Frontal cortex (tissue), 4 donors: Measurements from ENCODE around the gene UBAC2. TPM values are rescaled to one million over a fixed set of nuclear protein-coding genes. Genes with fewer than 3 reads are reported as not detected.
"Not testable (repeated sequence)": the region's sequence is repeated elsewhere in the genome, so short reads cannot be mapped to it uniquely, and the experiment has no call there.

ENCODE experiments used
- DNase-seq, 2 donors: peaks; one replicate each; pipeline ENCODE4 v3.0.0; 2012; ENCODE audit warnings: low spot score in 2 of 2
- FAIRE-seq: peaks from 2 replicates; lab custom pipeline; 2012; peaks lifted over from hg19 to GRCh38; lab: Jason Lieb, UNC
- total RNA-seq: library from RNA; depleted of rRNA; stranded (reverse); fragments of >200 nt; gene quantifications from one replicate; pipeline ENCODE4 v1.2.3, GENCODE V29; 2014
- donor health status: control.
- donor health status: control.
- donor health status: control.

Gene UBAC2
- total RNA-seq, 1 donor from 2014 or later, result 42.4 TPM

- DNase-seq (no peak), FAIRE-seq (no peak)
These were observed 195.8 kb downstream of the UBAC2 start for GRCh38 chr13:99396446-99396845.

DNA sequence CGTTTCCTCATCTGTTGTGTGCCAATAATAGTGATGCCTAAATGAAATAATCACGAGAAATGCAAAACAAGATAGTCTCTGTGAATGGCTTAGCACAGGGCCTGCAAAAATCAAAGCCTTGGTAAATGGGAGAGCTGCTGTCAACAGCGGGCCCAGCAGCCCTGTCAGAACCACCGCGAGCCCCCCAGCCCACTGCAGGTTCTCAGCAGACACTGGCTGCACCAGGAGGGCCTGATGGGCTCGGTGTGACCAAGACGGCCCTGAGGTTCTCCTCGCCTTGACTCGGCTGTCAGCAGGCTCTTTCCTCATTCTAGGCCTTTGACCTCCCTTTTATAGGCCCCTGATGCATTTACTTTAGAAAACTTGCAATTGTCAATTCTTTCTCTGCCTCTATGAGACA lies 197.4 kb downstream of the UBAC2 start:
- FAIRE-seq (no peak), DNase-seq (no peak)

- no peak for FAIRE-seq
- no peak for DNase-seq
These were observed 198.4 kb downstream of the UBAC2 start for GRCh38 chr13:99398916-99399622.

DNA sequence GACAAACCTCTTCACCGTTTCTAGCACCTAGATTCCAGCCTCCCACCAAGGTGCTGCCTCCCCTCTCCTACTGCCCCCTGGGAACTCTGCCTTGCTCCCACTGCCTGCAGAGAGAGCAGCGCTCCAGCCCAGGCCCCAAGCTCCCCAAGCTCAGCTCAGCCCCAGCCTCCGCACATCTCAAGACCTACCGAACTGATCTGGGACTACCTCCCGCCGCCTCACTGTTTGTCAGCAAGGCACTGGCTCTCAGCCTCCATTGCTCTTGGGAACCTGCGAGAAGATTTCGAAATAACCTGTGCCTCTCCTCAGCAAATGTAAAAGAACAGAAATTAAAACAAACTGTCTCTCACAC lies 198.9 kb downstream of the UBAC2 start:
- no peak for DNase-seq
- FAIRE-seq, result no peak

GRCh38 chr13:99403458-99403971 lies 202.9 kb downstream of the UBAC2 start:
- FAIRE-seq, result no peak

GRCh38 chr13:99404005-99404755 lies 203.5 kb downstream of the UBAC2 start:
- FAIRE-seq, result no peak
- no peak for DNase-seq

More at GRCh38 chr13:99403458-99403971, 202.9 kb downstream of the UBAC2 start:
- no peak for DNase-seq

- no peak for DNase-seq
- FAIRE-seq, result no peak
These were observed 205.3 kb downstream of the UBAC2 start for GRCh38 chr13:99405966-99406365.

DNA sequence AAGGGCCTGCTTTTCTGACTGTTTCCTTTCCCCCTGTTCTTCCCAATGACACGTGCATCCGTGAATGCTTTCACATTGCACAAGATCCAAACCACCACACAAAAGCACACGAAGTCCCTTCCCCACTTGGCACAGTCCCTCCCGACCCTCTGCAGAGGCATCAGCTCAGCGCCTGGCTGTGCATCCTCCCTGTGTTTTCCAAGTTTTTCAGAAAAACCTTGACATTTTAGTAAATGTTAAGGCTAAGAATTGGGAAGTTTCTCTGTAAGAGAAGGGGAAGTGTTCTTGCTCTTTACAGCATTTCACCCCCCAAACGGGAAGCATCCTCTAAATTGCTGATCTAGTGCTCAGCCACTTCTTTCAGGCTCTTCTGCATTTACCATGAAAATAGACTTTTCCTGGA lies 206.1 kb downstream of the UBAC2 start:
- FAIRE-seq (no peak), DNase-seq (no peak)

DNA sequence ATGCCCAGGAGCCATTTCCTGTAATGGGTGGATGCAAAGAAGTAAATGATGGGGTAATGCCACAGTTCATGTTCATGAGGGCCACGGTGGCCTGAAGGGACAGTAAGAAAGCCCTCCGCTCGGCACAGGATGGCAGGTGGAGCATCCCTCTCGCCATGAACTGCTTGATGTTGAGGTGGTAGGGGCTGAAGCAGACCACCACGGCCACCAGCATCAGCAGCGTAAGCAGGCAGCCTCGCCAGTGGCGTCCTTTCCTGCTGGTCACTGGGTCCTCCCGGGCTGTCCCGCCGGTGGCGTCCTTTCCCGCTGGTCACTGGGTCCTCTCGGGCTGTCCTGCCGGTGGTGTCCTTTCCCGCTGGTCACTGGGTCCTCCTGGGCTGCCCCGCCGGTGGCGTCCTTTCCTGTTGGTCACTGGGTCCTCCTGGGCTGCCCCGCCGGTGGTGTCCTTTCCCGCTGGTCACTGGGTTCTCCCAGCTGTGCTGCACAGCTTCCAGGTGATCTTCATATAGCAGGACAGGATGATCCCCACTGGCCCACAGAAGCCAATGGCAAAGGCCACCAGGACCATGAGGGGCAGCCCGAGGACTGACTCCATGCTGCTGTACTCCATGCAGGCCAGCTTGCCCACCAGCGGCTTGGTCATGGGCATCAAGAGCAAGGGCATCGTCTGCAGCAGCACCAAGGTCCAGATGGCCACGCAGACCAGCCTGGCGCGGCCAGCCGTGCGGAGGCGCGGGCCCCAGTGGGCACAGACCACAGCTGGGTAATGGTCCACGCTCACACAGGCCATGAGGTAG lies 207.4 kb downstream of the UBAC2 start:
- FAIRE-seq (no peak), DNase-seq (no peak)

- DNase-seq (no peak), FAIRE-seq (no peak)
These were observed 208.0 kb downstream of the UBAC2 start for GRCh38 chr13:99408703-99409000.

DNA sequence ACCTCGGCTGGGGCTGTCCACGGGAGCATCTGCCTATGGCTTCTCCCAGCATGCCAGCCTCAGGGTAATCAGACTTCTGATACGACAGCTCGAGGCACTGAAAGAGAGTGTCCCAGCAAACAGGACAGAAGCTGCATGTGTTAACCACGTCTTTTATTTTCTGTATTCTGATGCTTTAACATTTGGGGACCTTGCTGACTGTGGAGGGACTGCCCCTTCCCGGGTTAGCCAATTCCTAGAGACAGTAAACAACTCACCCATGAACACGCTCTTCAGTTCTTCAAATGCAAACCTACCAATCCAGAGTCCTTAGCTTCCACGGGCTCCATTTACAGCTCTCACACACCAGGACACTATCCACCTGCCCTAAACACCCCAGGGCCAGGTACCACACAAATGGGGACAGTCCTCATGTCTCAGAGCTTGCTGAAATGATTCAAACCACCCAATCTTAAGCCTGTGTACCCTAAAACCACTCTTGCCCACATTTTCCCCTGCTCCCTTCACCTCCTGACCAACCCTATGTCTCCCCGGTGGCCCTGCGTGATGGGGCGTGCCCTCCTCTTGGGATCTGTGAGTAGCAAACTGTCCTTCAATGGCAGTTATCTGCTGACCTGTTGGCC lies 208.9 kb downstream of the UBAC2 start:
- not testable (repeated sequence) for FAIRE-seq, DNase-seq

DNA sequence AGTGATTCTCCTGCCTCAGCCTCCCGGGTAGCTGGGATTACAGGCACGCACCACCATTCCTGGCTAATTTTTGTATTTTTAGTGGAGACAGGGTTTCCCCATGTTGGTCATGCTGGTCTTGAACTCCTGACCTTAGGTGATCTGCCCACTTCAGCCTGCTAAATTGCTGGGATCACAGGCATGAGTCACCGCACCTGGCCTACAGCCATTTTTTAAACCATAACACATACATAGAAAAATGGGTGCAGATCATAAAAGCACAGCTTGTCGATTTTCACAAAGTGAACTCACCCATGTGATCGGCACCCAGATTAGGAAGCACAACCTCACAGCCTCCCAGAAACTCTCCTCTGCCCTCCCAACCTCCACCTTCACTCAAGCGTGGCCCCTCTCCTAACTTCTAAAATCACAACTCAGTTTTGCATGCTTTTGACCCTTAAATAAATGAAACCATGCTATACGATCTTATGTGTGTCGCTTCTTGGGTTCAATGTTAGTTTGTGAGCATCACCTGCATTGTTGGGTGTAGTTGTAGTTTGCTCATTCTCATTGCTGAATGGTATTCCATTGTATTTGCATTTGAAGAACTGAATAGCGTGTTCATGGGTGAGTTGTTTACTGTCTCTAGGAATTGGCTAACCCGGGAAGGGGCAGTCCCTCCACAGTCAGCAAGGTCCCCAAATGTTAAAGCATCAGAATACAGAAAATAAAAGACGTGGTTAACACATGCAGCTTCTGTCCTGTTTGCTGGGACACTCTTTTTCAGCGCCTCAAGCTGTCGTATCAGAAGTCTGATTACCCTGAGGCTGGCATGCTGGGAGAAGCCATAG lies 210.2 kb downstream of the UBAC2 start:
- not testable (repeated sequence) for DNase-seq, FAIRE-seq

- no peak for FAIRE-seq
- no peak for DNase-seq
These were observed 212.2 kb downstream of the UBAC2 start for GRCh38 chr13:99412856-99413255.

- DNase-seq (no peak), FAIRE-seq (no peak)
These were observed 213.7 kb downstream of the UBAC2 start for GRCh38 chr13:99414048-99414995.

DNA sequence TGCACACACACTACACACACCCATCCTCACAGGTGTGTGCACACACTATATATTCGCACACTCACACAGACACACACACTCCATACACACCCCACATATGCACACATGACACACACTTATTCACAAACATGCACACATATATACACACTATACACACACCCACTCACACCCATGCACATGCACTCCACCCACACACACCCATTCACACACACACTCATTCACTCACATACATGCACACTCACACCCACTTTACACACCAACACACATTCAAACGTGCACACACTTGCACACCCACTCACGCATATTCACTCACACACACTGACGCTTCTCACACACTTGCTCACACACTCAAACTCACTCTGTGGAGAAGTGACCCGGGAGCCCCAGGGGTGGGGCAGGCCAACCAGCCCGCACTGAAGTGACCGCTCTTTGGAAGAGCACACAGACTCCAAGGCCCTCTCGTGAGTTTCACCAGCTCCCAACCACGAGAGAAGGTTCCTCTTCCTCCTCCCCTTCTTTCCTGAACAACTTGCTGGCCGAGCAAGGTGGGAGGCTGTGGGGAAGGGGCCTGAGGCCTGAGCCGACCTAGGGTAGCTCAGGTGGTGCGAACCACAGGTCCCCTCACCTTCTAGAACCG lies 214.5 kb downstream of the UBAC2 start:
- DNase-seq (no peak), FAIRE-seq (no peak)

DNA sequence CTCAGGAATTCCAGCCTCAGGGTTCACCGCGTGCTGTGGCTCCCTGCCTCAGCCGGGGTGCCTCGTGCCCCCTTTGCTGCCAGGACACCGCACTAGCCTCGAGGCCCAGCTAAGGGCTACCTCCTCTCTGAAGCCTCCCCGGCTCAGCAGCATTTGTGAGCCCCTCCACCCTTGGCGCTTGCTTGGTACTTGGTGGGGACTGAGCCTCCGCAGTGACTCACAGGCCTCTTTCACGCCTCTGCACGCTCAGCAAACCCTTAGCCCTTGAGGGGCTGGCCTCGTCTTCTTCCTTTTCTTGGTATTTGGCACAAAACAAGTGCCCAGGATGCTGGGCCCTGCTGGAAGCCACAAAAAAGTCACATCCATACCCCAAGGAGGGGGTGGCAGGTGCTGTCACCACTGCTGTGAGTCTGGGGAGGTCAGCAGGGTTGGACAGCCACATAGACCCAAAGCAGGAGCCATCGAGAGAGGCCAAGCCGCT lies 215.2 kb downstream of the UBAC2 start:
- no peak for FAIRE-seq
- no peak for DNase-seq

GRCh38 chr13:99416411-99417121 lies 215.9 kb downstream of the UBAC2 start:
- no peak for DNase-seq
- FAIRE-seq, result no peak
